Type B pancreatic cell (in vitro differentiated cells): ENCODE results near the gene BIN2. TPM values are rescaled to one million over a fixed set of nuclear protein-coding genes. Genes with fewer than 3 reads are reported as not detected.
"Not testable (repeated sequence)": the region's sequence is repeated elsewhere in the genome, so short reads cannot be mapped to it uniquely, and the experiment has no call there.

Experiments
- DNase-seq: peaks from one replicate; pipeline ENCODE4 v3.0.0; 2021; ENCODE audit warnings: mixed read lengths; ENCODE audit not compliant: unreplicated experiment; ENCODE audit errors: extremely low spot score
- H3K27ac Mint-ChIP-seq: 2 replicates; pipeline ENCODE4 v1.8.0; 2021; ENCODE audit warnings: mild to moderate bottlenecking, mixed read lengths
- H3K27me3 Mint-ChIP-seq: 2 replicates; pipeline ENCODE4 v1.8.0; 2021; ENCODE audit warnings: mixed read lengths
- H3K36me3 Mint-ChIP-seq: 2 replicates; pipeline ENCODE4 v1.8.0; 2021; ENCODE audit warnings: mixed read lengths
- H3K4me1 Mint-ChIP-seq: one replicate; pipeline ENCODE4 v1.8.0; 2021; ENCODE audit warnings: mixed read lengths; ENCODE audit not compliant: unreplicated experiment
- H3K4me3 Mint-ChIP-seq: 2 replicates; pipeline ENCODE4 v1.8.0; 2021; ENCODE audit warnings: mild to moderate bottlenecking, mixed read lengths
- H3K9me3 Mint-ChIP-seq: 2 replicates; pipeline ENCODE4 v1.8.0; 2021; ENCODE audit warnings: mixed read lengths
- total RNA-seq: library from RNA; stranded (reverse); gene quantifications from 2 replicates; pipeline ENCODE4 v1.2.1, GENCODE V29; 2021; ENCODE audit warnings: low replicate concordance
- TF ChIP-seq, protein P1 (sequence below): fragments of 200-600 bp; sonication (generic); conservative IDR thresholded peaks from 2 replicates; pipeline ENCODE4 v1.5.0; 2021; ENCODE audit warnings: antibody characterized with exemption, mild to moderate bottlenecking

The BIN2 gene
- total RNA-seq, 1 donor from 2014 or later, result not detected

GRCh38 chr12:51307655-51308593 lies 16.1 kb downstream of the BIN2 start:
- Mint-ChIP-seq H3K27me3 (no peaks in the 10 kb centered on the region), H3K27ac (peak overlapping the region; percentile 9), H3K36me3 (no peaks in the 10 kb centered on the region), H3K4me3 (no peak overlapping the region), H3K4me1 (peaks cover 5% of the 10 kb centered on the region), H3K9me3 (no peaks in the 10 kb centered on the region)
- no peak for DNase-seq
- TF ChIP-seq, protein P1, sequence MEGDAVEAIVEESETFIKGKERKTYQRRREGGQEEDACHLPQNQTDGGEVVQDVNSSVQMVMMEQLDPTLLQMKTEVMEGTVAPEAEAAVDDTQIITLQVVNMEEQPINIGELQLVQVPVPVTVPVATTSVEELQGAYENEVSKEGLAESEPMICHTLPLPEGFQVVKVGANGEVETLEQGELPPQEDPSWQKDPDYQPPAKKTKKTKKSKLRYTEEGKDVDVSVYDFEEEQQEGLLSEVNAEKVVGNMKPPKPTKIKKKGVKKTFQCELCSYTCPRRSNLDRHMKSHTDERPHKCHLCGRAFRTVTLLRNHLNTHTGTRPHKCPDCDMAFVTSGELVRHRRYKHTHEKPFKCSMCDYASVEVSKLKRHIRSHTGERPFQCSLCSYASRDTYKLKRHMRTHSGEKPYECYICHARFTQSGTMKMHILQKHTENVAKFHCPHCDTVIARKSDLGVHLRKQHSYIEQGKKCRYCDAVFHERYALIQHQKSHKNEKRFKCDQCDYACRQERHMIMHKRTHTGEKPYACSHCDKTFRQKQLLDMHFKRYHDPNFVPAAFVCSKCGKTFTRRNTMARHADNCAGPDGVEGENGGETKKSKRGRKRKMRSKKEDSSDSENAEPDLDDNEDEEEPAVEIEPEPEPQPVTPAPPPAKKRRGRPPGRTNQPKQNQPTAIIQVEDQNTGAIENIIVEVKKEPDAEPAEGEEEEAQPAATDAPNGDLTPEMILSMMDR, result no peak

GRCh38 chr12:51306507-51306906 lies 17.5 kb downstream of the BIN2 start:
- no peaks in the 10 kb centered on the region for H3K36me3 Mint-ChIP-seq
- DNase-seq, result no peak

GRCh38 chr12:51300768-51301167 lies 23.2 kb downstream of the BIN2 start:
- not testable (repeated sequence) for H3K27me3 Mint-ChIP-seq, H3K27ac Mint-ChIP-seq, H3K9me3 Mint-ChIP-seq, H3K4me1 Mint-ChIP-seq, H3K4me3 Mint-ChIP-seq, DNase-seq, H3K36me3 Mint-ChIP-seq

More at GRCh38 chr12:51306507-51306906, 17.5 kb downstream of the BIN2 start:
- H3K27me3 Mint-ChIP-seq, result peaks cover 4% of the 10 kb centered on the region
- no peaks in the 10 kb centered on the region for H3K9me3 Mint-ChIP-seq
- H3K4me1 Mint-ChIP-seq, result peaks cover 5% of the 10 kb centered on the region
- TF ChIP-seq, protein P1, result no peak
- no peak overlapping the region for H3K27ac Mint-ChIP-seq
- no peak overlapping the region for H3K4me3 Mint-ChIP-seq

- Mint-ChIP-seq H3K27ac (no peak overlapping the region), H3K9me3 (no peaks in the 10 kb centered on the region), H3K4me3 (no peak overlapping the region), H3K36me3 (no peaks in the 10 kb centered on the region), H3K4me1 (no peaks in the 10 kb centered on the region), H3K27me3 (no peaks in the 10 kb centered on the region)
- no peak for DNase-seq
- TF ChIP-seq, protein P1, result no peak
These were observed 28.3 kb downstream of the BIN2 start for GRCh38 chr12:51295651-51296050.

GRCh38 chr12:51294097-51294496 lies 29.9 kb downstream of the BIN2 start:
- H3K36me3 Mint-ChIP-seq, DNase-seq, H3K4me3 Mint-ChIP-seq, H3K27ac Mint-ChIP-seq, H3K4me1 Mint-ChIP-seq, H3K9me3 Mint-ChIP-seq, H3K27me3 Mint-ChIP-seq: not testable (repeated sequence)

DNA sequence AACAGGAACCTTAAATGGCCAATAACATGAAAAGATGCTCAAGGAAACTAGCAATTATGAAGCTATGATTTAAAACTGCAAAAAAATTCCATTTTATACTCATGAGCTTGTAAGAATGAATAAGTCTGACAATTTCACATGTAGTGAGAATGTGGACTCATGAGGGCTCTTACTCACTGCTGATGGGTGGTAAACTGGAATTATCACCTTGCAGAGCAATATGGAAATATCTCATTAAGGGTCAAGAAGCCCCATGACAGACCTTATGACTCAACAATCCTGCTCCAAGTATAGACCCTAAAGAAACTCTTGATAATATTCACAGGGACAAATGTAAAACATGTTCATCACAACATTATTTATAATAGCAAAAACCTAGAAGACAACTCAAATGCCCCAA lies 30.3 kb downstream of the BIN2 start:
- H3K27ac Mint-ChIP-seq, result no peak overlapping the region
- H3K4me1 Mint-ChIP-seq, result no peaks in the 10 kb centered on the region
- H3K4me3 Mint-ChIP-seq, result no peak overlapping the region
- TF ChIP-seq, protein P1, result no peak
- no peaks in the 10 kb centered on the region for H3K27me3 Mint-ChIP-seq
- no peaks in the 10 kb centered on the region for H3K9me3 Mint-ChIP-seq
- H3K36me3 Mint-ChIP-seq, result no peaks in the 10 kb centered on the region
- no peak for DNase-seq

- H3K27me3 Mint-ChIP-seq, DNase-seq, H3K36me3 Mint-ChIP-seq, H3K9me3 Mint-ChIP-seq, H3K4me3 Mint-ChIP-seq, H3K27ac Mint-ChIP-seq, H3K4me1 Mint-ChIP-seq: not testable (repeated sequence)
These were observed 32.1 kb downstream of the BIN2 start for GRCh38 chr12:51291603-51292513.
